HCT116 (cell line): ENCODE results near the gene BMERB1. TPM values are rescaled to one million over a fixed set of nuclear protein-coding genes. Genes with fewer than 3 reads are reported as not detected.

ENCODE experiments used
- ATAC-seq: fragments of 200-7000 bp; cut with Tn5 transposase; 2 replicates; pipeline ENCODE4 v1.9.1; 2020; ENCODE audit warnings: mild to moderate bottlenecking, moderate library complexity
- BruUV-seq: library from RNA; stranded (reverse); fragments of 400-500 nt; replicated peaks from 2 replicates; lab custom pipeline; 2021; lab: Mats Ljungman, UMichigan
- CTCF ChIA-PET: fragments of 300-600 bp; sonication (Branson Sonifier 250); formaldehyde crosslinking; loops from one replicate; lab custom pipeline; 2021; ENCODE audit warnings: antibody characterized with exemption; lab: Charles Lee
- POLR2A ChIA-PET: fragments of 300-600, 350-600 bp; sonication (Branson Sonifier 250); formaldehyde crosslinking; loops from one replicate; lab custom pipeline; 2021; ENCODE audit warnings: antibody characterized with exemption; lab: Charles Lee
- RAD21 ChIA-PET, 2 experiments: fragments of 300-600 bp; sonication (Branson Sonifier 250); formaldehyde crosslinking; loops; one replicate each; lab custom pipeline; 2023; ENCODE audit warnings: low total read pairs in 2 of 2; ENCODE audit not compliant: uncharacterized antibody in 2 of 2, unreplicated experiment in 2 of 2, low non-redundant PET in 1 of 2; lab: Charles Lee
- DNase-seq: peaks from one replicate; pipeline ENCODE4 v3.0.0-alpha.2; 2010; ENCODE audit warnings: low read depth, low spot score
- H2AFZ ChIP-seq: fragments of 200-600 bp; shearing (Covaris generic), sonication (generic); 2 replicates; pipeline ENCODE4 v1.6.1; 2017; ENCODE audit warnings: low read depth, mixed run types, mixed read lengths, antibody characterized with exemption, low read length; ENCODE audit not compliant: poor library complexity, severe bottlenecking
- H3K27ac ChIP-seq: 2 replicates; pipeline ENCODE4 v1.5.1; 2012; ENCODE audit warnings: low read depth, low read length
- H3K27me3 ChIP-seq: fragments of 200-600 bp; sonication (generic); 2 replicates; pipeline ENCODE4 v1.6.1; 2016; ENCODE audit warnings: mixed run types, low read length, mixed read lengths; ENCODE audit not compliant: insufficient read depth
- H3K36me3 ChIP-seq, 2 experiments: fragments of 200-500 bp in 1 of 2; fragments of 200-600 bp in 1 of 2; sonication (Bioruptor generic) in 1 of 2; sonication (generic) in 1 of 2; 2 replicates each; pipeline versions ENCODE4 v1.5.1 to v1.6.1; 2014 to 2016; ENCODE audit warnings: low read length in 2 of 2, inconsistent platforms in 1 of 2, mixed read lengths in 1 of 2, mixed run types in 1 of 2; ENCODE audit not compliant: insufficient read depth in 2 of 2, control insufficient read depth in 1 of 2
- H3K4me1 ChIP-seq, 2 experiments: fragments of 200-600 bp in 1 of 2; sonication (generic) in 1 of 2; 2 replicates each; pipeline versions ENCODE4 v1.5.1 to v1.6.1; 2012 to 2017; ENCODE audit warnings: low read length in 2 of 2, inconsistent platforms in 1 of 2, mild to moderate bottlenecking in 1 of 2, mixed read lengths in 1 of 2, mixed run types in 1 of 2, moderate library complexity in 1 of 2; ENCODE audit not compliant: insufficient read depth in 2 of 2, control insufficient read depth in 1 of 2
- H3K4me2 ChIP-seq: fragments of 200-600 bp; sonication (generic); 2 replicates; pipeline ENCODE4 v1.6.1; 2017; ENCODE audit warnings: mixed run types, low read length, mixed read lengths
- H3K4me3 ChIP-seq, 2 experiments: fragments of 200-600 bp in 1 of 2; sonication (generic) in 1 of 2; replicated peaks in 1 of 2; 2 replicates each; pipeline ENCODE4 v1.5.1; 2011 to 2016; ENCODE audit warnings: low read length in 2 of 2, control low read depth in 1 of 2, low read depth in 1 of 2, mild to moderate bottlenecking in 1 of 2, mixed read lengths in 1 of 2, mixed run types in 1 of 2
- H3K79me2 ChIP-seq: fragments of 200-600 bp; sonication (generic); 2 replicates; pipeline ENCODE4 v1.6.1; 2017; ENCODE audit warnings: mild to moderate bottlenecking, mixed run types, low read length, moderate library complexity, mixed read lengths; ENCODE audit not compliant: insufficient read depth
- H3K9ac ChIP-seq: fragments of 200-600 bp; sonication (generic); 2 replicates; pipeline ENCODE4 v1.6.1; 2016; ENCODE audit warnings: low read length, mixed read lengths
- H3K9me2 ChIP-seq: fragments of 200-600 bp; sonication (generic), shearing (Covaris generic); 2 replicates; pipeline ENCODE4 v1.6.1; 2017; ENCODE audit warnings: mixed run types, mild to moderate bottlenecking, moderate library complexity; ENCODE audit not compliant: insufficient read depth
- H3K9me3 ChIP-seq, 2 experiments: fragments of 200-500 bp in 1 of 2; fragments of 200-600 bp in 1 of 2; sonication (Bioruptor generic) in 1 of 2; sonication (generic) in 1 of 2; 2 replicates each; pipeline ENCODE4 v1.6.1; 2014 to 2017; ENCODE audit warnings: low read length in 2 of 2, mixed read lengths in 2 of 2, inconsistent platforms in 1 of 2, low read depth in 1 of 2, mild to moderate bottlenecking in 1 of 2, mixed run types in 1 of 2, moderate library complexity in 1 of 2; ENCODE audit not compliant: control insufficient read depth in 1 of 2, insufficient read depth in 1 of 2
- H4K20me1 ChIP-seq: fragments of 200-600 bp; sonication (generic), shearing (Covaris generic); 2 replicates; pipeline ENCODE4 v1.6.1; 2017; ENCODE audit warnings: mixed run types, mild to moderate bottlenecking, moderate library complexity; ENCODE audit not compliant: insufficient read depth
- CBX3 ChIP-seq: IDR thresholded peaks from 2 replicates; pipeline ENCODE4 v1.6.1; 2012; ENCODE audit warnings: low read depth
- CEBPB ChIP-seq: IDR thresholded peaks from 2 replicates; pipeline ENCODE4 v1.6.1; 2012; ENCODE audit warnings: low read depth
- FOSL1 ChIP-seq: IDR thresholded peaks from 2 replicates; pipeline ENCODE4 v1.6.1; 2012; ENCODE audit warnings: low read depth
- JUND ChIP-seq: IDR thresholded peaks from 2 replicates; pipeline ENCODE4 v1.6.1; 2012
- POLR2A ChIP-seq: IDR thresholded peaks from 2 replicates; pipeline ENCODE4 v1.7.0; 2011; ENCODE audit warnings: borderline replicate concordance; ENCODE audit not compliant: insufficient read depth, insufficient read length; ENCODE audit errors: extremely low read depth
- POLR2AphosphoS5 ChIP-seq: IDR thresholded peaks from 2 replicates; pipeline ENCODE4 v1.6.1; 2011; ENCODE audit warnings: mild to moderate bottlenecking, low read depth, low read length, moderate library complexity
- RAD21 ChIP-seq: IDR thresholded peaks from 2 replicates; pipeline ENCODE4 v1.6.1; 2012; ENCODE audit warnings: low read depth, mild to moderate bottlenecking
- SRF ChIP-seq: IDR thresholded peaks from 2 replicates; pipeline ENCODE4 v1.6.1; 2012; ENCODE audit warnings: low read depth
- intact Hi-C: fragments of 100-400 bp; cut with micrococcal nuclease; formaldehyde crosslinking; loops from 2 replicates; pipeline ENCODE4 v1.10.0; 2022
- total RNA-seq: library from RNA; stranded (reverse); gene quantifications from one replicate; pipeline ENCODE4 v1.2.1, GENCODE V29; 2021; ENCODE audit not compliant: unreplicated experiment
- TF ChIP-seq, protein P1 (sequence below): IDR thresholded peaks from 2 replicates; pipeline ENCODE4 v1.6.1; 2012
- TF ChIP-seq, protein P2 (sequence below): IDR thresholded peaks from 2 replicates; pipeline ENCODE4 v1.6.1; 2012
- TF ChIP-seq, protein P3 (sequence below), 3 experiments: fragments of 200-600 bp in 1 of 3; sonication (generic) in 1 of 3; IDR thresholded peaks in 2 of 3; conservative IDR thresholded peaks in 1 of 3; 2 replicates each; pipeline ENCODE4 v1.5.1; 2012 to 2017; ENCODE audit warnings: low read depth in 2 of 3, low read length in 2 of 3, antibody characterized with exemption in 1 of 3, borderline replicate concordance in 1 of 3, control low read depth in 1 of 3, mild to moderate bottlenecking in 1 of 3, mixed read lengths in 1 of 3, mixed run types in 1 of 3, moderate library complexity in 1 of 3; ENCODE audit not compliant: insufficient read depth in 1 of 3
- TF ChIP-seq, protein P4 (sequence below): IDR thresholded peaks from 2 replicates; pipeline ENCODE4 v1.6.1; 2011; ENCODE audit warnings: mild to moderate bottlenecking, low read length, moderate library complexity; ENCODE audit not compliant: insufficient replicate concordance; ENCODE audit errors: extremely low read depth

BMERB1 gene
- total RNA-seq, 1 experiment from 2014 or later: 43.6 TPM

DNA sequence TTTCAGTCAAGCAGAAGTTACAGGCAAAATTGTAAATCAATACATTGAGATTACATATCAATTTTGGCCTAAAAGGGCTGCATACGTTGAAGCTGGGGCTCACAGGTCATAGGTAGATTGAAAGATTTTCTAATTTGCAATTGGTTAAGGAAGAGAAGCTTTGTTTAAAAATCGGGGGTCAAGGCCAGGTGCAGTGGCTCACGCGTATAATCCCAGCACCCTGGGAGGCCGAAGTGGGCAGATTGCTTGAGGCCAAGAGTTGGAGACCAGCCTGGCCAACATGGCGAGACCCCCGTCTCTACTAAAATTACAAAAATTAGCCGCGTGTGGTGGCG lies 140.2 kb downstream of the BMERB1 start:
- intact Hi-C loops: no loop called here
- CTCF ChIA-PET: no interaction called here
- ATAC-seq: no peak

More for the DNA sequence above, 140.2 kb downstream of the BMERB1 start:
- H3K79me2 ChIP-seq: no peaks in the 10 kb centered on the region
- H3K4me1 ChIP-seq: peaks cover 2 to 21% of the 10 kb centered on the region in 2 experiments
- no peaks in the 10 kb centered on the region for H3K27me3 ChIP-seq
- DNase-seq: no peak
- no peaks in the 10 kb centered on the region for H3K9me2 ChIP-seq
- H2AFZ ChIP-seq: no peak overlapping the region
- H3K36me3 ChIP-seq: no peaks in the 10 kb centered on the region
- no peak overlapping the region for H3K4me2 ChIP-seq
- BruUV-seq: no TSS peak
- no peak overlapping the region for H3K27ac ChIP-seq
- H3K9ac ChIP-seq: no peak overlapping the region
- H4K20me1 ChIP-seq: no peaks in the 10 kb centered on the region
- RAD21 ChIA-PET: no interaction called here
- no peak overlapping the region for H3K4me3 ChIP-seq
- H3K9me3 ChIP-seq: no peaks in the 10 kb centered on the region
- TF ChIP-seq, protein P1, sequence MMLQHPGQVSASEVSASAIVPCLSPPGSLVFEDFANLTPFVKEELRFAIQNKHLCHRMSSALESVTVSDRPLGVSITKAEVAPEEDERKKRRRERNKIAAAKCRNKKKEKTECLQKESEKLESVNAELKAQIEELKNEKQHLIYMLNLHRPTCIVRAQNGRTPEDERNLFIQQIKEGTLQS: no peak
- no peak for TF ChIP-seq CEBPB
- no peak for TF ChIP-seq POLR2AphosphoS5
- TF ChIP-seq, protein P2, sequence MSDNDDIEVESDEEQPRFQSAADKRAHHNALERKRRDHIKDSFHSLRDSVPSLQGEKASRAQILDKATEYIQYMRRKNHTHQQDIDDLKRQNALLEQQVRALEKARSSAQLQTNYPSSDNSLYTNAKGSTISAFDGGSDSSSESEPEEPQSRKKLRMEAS: no peak
- TF ChIP-seq SRF: no peak
- no peak for TF ChIP-seq RAD21
- no peak for TF ChIP-seq CBX3
- TF ChIP-seq, protein P3, sequence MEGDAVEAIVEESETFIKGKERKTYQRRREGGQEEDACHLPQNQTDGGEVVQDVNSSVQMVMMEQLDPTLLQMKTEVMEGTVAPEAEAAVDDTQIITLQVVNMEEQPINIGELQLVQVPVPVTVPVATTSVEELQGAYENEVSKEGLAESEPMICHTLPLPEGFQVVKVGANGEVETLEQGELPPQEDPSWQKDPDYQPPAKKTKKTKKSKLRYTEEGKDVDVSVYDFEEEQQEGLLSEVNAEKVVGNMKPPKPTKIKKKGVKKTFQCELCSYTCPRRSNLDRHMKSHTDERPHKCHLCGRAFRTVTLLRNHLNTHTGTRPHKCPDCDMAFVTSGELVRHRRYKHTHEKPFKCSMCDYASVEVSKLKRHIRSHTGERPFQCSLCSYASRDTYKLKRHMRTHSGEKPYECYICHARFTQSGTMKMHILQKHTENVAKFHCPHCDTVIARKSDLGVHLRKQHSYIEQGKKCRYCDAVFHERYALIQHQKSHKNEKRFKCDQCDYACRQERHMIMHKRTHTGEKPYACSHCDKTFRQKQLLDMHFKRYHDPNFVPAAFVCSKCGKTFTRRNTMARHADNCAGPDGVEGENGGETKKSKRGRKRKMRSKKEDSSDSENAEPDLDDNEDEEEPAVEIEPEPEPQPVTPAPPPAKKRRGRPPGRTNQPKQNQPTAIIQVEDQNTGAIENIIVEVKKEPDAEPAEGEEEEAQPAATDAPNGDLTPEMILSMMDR (IDR thresholded peaks at IDR 0.05 in 2 of 3, conservative IDR thresholded peaks at IDR 0.05 in 1 of 3; ENCODE audit: borderline replicate concordance in 1 of 3, insufficient read depth in 1 of 3, low read depth in 2 of 3, low read length in 2 of 3): no peak
- TF ChIP-seq FOSL1: no peak
- TF ChIP-seq, protein P4, sequence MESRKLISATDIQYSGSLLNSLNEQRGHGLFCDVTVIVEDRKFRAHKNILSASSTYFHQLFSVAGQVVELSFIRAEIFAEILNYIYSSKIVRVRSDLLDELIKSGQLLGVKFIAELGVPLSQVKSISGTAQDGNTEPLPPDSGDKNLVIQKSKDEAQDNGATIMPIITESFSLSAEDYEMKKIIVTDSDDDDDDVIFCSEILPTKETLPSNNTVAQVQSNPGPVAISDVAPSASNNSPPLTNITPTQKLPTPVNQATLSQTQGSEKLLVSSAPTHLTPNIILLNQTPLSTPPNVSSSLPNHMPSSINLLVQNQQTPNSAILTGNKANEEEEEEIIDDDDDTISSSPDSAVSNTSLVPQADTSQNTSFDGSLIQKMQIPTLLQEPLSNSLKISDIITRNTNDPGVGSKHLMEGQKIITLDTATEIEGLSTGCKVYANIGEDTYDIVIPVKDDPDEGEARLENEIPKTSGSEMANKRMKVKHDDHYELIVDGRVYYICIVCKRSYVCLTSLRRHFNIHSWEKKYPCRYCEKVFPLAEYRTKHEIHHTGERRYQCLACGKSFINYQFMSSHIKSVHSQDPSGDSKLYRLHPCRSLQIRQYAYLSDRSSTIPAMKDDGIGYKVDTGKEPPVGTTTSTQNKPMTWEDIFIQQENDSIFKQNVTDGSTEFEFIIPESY: no peak
- no peak for TF ChIP-seq POLR2A
- TF ChIP-seq JUND: no peak
- POLR2A ChIA-PET: interaction anchor here (1.9 kb wide), 1 partner anchor 11 kb away, joined by 5 read pairs; no protein-coding TSS in a partner anchor
